HG02938 (cell line): ENCODE measurements around the gene RPA1.

ENCODE experiments used
- ATAC-seq: cut with Tn5 transposase; IDR thresholded peaks from one replicate; pipeline ENCODE4 v1.9.1; 2021; ENCODE audit warnings: mild to moderate bottlenecking, moderate library complexity; ENCODE audit not compliant: unreplicated experiment

Gene RPA1

GRCh38 chr17:1939981-1940809, 110.4 kb downstream of the RPA1 start:
- no peak for ATAC-seq

- no peak for ATAC-seq
Observed at GRCh38 chr17:1940810-1941185, 111.0 kb downstream of the RPA1 start.

- no peak for ATAC-seq
Observed at GRCh38 chr17:1941272-1942065, 111.7 kb downstream of the RPA1 start.

GRCh38 chr17:1942066-1942365, 112.2 kb downstream of the RPA1 start:
- ATAC-seq, result no peak

GRCh38 chr17:1942666-1943435, 113.0 kb downstream of the RPA1 start:
- ATAC-seq, result no peak

- ATAC-seq, result no peak
Observed at GRCh38 chr17:1943436-1943831, 113.6 kb downstream of the RPA1 start.

GRCh38 chr17:1945621-1946020, 115.8 kb downstream of the RPA1 start:
- no peak for ATAC-seq

GRCh38 chr17:1946021-1946932, 116.5 kb downstream of the RPA1 start:
- ATAC-seq, result no peak

GRCh38 chr17:1947229-1947742, 117.5 kb downstream of the RPA1 start:
- ATAC-seq, result no peak

- ATAC-seq, result no peak
Observed at GRCh38 chr17:1947743-1948516, 118.1 kb downstream of the RPA1 start.

GRCh38 chr17:1948517-1948825, 118.7 kb downstream of the RPA1 start:
- no peak for ATAC-seq
